Measurements from ENCODE around the gene SCYL2. TPM values are rescaled to one million over a fixed set of nuclear protein-coding genes. Genes with fewer than 3 reads are reported as not detected.
A peak's percentile ranks its signal among the peaks of the same experiment; 100 is the strongest.

The SCYL2 gene
- total and polyA plus RNA-seq, 12 donors = 12.1 to 54.6 (median 41.7) TPM

- Histone ChIP-seq H3K4me3 (no peak overlapping the region), H3K36me3 (replicated peaks in 1 of 2) (no peaks in the 10 kb centered on the region), H3K27ac (no peak overlapping the region), H3K27me3 (no peaks in the 10 kb centered on the region), H3K4me1 (replicated peaks in 1 of 2) (no peaks in the 10 kb centered on the region), H3K9me3 (replicated peaks in 1 of 3) (no peaks in the 10 kb centered on the region)
- TF ChIP-seq CTCF (IDR thresholded peaks at IDR 0.05) (peak in 5 of 6 experiments; percentile 48 to 67 (median 60)), POLR2A (IDR thresholded peaks at IDR 0.05) (no peak)
- DNase-seq = no peak
- 62 to 70% (median 65%) methylated on average over 7 of the region's 7 CpGs for WGBS, 4 donors
- intact Hi-C loops (cut with DNase I) = loop anchor here in 1 of 2 donors (5.0 kb wide), 2 partner anchors 203 to 323 kb away; no protein-coding TSS in a partner anchor
Observed at GRCh38 chr12:100348657-100349454, 81.9 kb downstream of the SCYL2 start.

GRCh38 chr12:100356644-100357223 lies 89.8 kb downstream of the SCYL2 start, which contains the start of gene SLC17A8:
Gene SLC17A8 (plus strand): TSS chr12:100357074. CDS start chr12:100357392, 318 bp downstream.
- WGBS, 4 donors = 30 to 62% (median 43%) methylated on average over 5 to 13 of the region's 13 CpGs
- no peak within 1 kb of the TSS for H3K4me3 ChIP-seq
- no peaks in the 10 kb centered on the region for H3K9me3 ChIP-seq (replicated peaks in 1 of 3)
- no peaks in the 10 kb centered on the region for H3K36me3 ChIP-seq (replicated peaks in 1 of 2)
- DNase-seq = no peak
- intact Hi-C loops (cut with DNase I) = loop anchor here in 1 of 2 donors (10.0 kb wide), 1 partner anchor 378 kb away; no protein-coding TSS in a partner anchor
- H3K4me1 ChIP-seq (replicated peaks in 1 of 2) = no peaks in the 10 kb centered on the region
- peaks cover 4% of the 10 kb centered on the region for H3K27me3 ChIP-seq
- H3K27ac ChIP-seq = no peak within 1 kb of the TSS
- no peak for TF ChIP-seq POLR2A (IDR thresholded peaks at IDR 0.05)
- no peak for TF ChIP-seq CTCF (IDR thresholded peaks at IDR 0.05)

GRCh38 chr12:100359248-100359647 lies 92.3 kb downstream of the SCYL2 start:
- Histone ChIP-seq H3K36me3 (replicated peaks in 1 of 2) (no peaks in the 10 kb centered on the region), H3K4me1 (replicated peaks in 1 of 2) (no peaks in the 10 kb centered on the region), H3K9me3 (replicated peaks in 1 of 3) (no peaks in the 10 kb centered on the region), H3K4me3 (no peak overlapping the region), H3K27me3 (peaks cover 4% of the 10 kb centered on the region), H3K27ac (no peak overlapping the region)
- TF ChIP-seq POLR2A (IDR thresholded peaks at IDR 0.05) = no peak
- no peak for TF ChIP-seq CTCF (IDR thresholded peaks at IDR 0.05)
- 67 to 73% (median 68%) methylated on average over 3 of the region's 3 CpGs for WGBS, 4 donors
- no peak for DNase-seq
- intact Hi-C loops (cut with DNase I) = loop anchor here in 1 of 2 donors (10.0 kb wide), 1 partner anchor 376 kb away; no protein-coding TSS in a partner anchor

GRCh38 chr12:100359822-100360221 lies 92.8 kb downstream of the SCYL2 start:
- WGBS, 4 donors = 66 to 73% (median 69%) methylated on average over 2 of the region's 2 CpGs
- no peak for DNase-seq
- intact Hi-C loops (cut with DNase I) = loop anchor here in 1 of 2 donors (10.0 kb wide), 1 partner anchor 375 kb away; no protein-coding TSS in a partner anchor

More at GRCh38 chr12:100359822-100360221, 92.8 kb downstream of the SCYL2 start:
- no peaks in the 10 kb centered on the region for H3K4me1 ChIP-seq (replicated peaks in 1 of 2)
- H3K36me3 ChIP-seq (replicated peaks in 1 of 2) = no peaks in the 10 kb centered on the region
- H3K27ac ChIP-seq = no peak overlapping the region
- H3K27me3 ChIP-seq = peaks cover 4% of the 10 kb centered on the region
- no peaks in the 10 kb centered on the region for H3K9me3 ChIP-seq (replicated peaks in 1 of 3)
- no peak overlapping the region for H3K4me3 ChIP-seq
- TF ChIP-seq CTCF (IDR thresholded peaks at IDR 0.05) = no peak
- no peak for TF ChIP-seq POLR2A (IDR thresholded peaks at IDR 0.05)

Measured in adrenal gland (tissue), 12 donors.